Breast epithelium (tissue), 3 donors: ENCODE measurements around the gene CTDSP1.

Source experiments
- CTCF ChIP-seq, 3 donors: fragments of 450-650 bp; IDR thresholded peaks; one replicate each; pipeline ENCODE4 v1.5.1; 2016 to 2017; ENCODE audit warnings: antibody characterized with exemption in 3 of 3, mild to moderate bottlenecking in 3 of 3, moderate library complexity in 3 of 3
- POLR2A ChIP-seq: fragments of 450-650 bp; IDR thresholded peaks from one replicate; pipeline ENCODE4 v1.6.1; 2016; ENCODE audit warnings: antibody characterized with exemption, mild to moderate bottlenecking, moderate library complexity
- POLR2AphosphoS5 ChIP-seq, 3 donors: sonication (generic); formaldehyde crosslinking; IDR thresholded peaks; one replicate each; pipeline ENCODE4 v1.6.1; 2017; ENCODE audit warnings: antibody characterized with exemption in 3 of 3

- TF ChIP-seq CTCF (IDR thresholded peaks at IDR 0.05) (no peak), POLR2A (no peak), POLR2AphosphoS5 (IDR thresholded peaks at IDR 0.05) (no peak)
Observed at GRCh38 chr2:218393750-218394290, 5.8 kb upstream of the CTDSP1 start.
